Neuronal stem cell (in vitro differentiated cells): Measurements from ENCODE around the gene C22orf23.

Experiments used
- DNase-seq: peaks from one replicate; pipeline ENCODE4 v3.0.0-alpha.2; 2013; ENCODE audit warnings: low spot score
- H2AFZ ChIP-seq: one replicate; pipeline ENCODE4 v1.6.1; 2013; ENCODE audit warnings: mild to moderate bottlenecking, low read length, inconsistent platforms
- H2AK5ac ChIP-seq: 2 replicates; pipeline ENCODE4 v1.6.1; 2013; ENCODE audit warnings: low read depth, mild to moderate bottlenecking, inconsistent platforms, low read length, moderate library complexity, mixed read lengths
- H2BK120ac ChIP-seq: 2 replicates; pipeline ENCODE4 v1.6.1; 2013; ENCODE audit warnings: low read depth, mild to moderate bottlenecking, inconsistent platforms, low read length, moderate library complexity, mixed read lengths
- H2BK12ac ChIP-seq: one replicate; pipeline ENCODE4 v1.6.1; 2013; ENCODE audit warnings: low read length, inconsistent platforms
- H2BK15ac ChIP-seq: 2 replicates; pipeline ENCODE4 v1.6.1; 2013; ENCODE audit warnings: mild to moderate bottlenecking, low read length, inconsistent platforms, mixed read lengths
- H2BK5ac ChIP-seq: one replicate; pipeline ENCODE4 v1.6.1; 2013; ENCODE audit warnings: inconsistent platforms, mild to moderate bottlenecking, low read length, moderate library complexity
- H3K14ac ChIP-seq: one replicate; pipeline ENCODE4 v1.6.1; 2013; ENCODE audit warnings: low read length, inconsistent platforms
- H3K18ac ChIP-seq: 2 replicates; pipeline ENCODE4 v1.6.1; 2013; ENCODE audit warnings: low read length, inconsistent platforms
- H3K23ac ChIP-seq: 2 replicates; pipeline ENCODE4 v1.6.1; 2013; ENCODE audit warnings: low read depth, mild to moderate bottlenecking, mixed read lengths, low read length, inconsistent platforms; ENCODE audit not compliant: poor library complexity
- H3K27ac ChIP-seq: replicated peaks from 3 replicates; pipeline ENCODE4 v1.5.1; 2013; ENCODE audit warnings: low read length, inconsistent platforms
- H3K27me3 ChIP-seq, 3 experiments: 2 replicates each; pipeline ENCODE4 v1.6.1; 2013; ENCODE audit warnings: low read length in 3 of 3, mild to moderate bottlenecking in 2 of 3, inconsistent platforms in 1 of 3, low read depth in 1 of 3, mixed read lengths in 1 of 3, moderate library complexity in 1 of 3; ENCODE audit not compliant: control insufficient read depth in 3 of 3, insufficient read depth in 3 of 3
- H3K36me3 ChIP-seq, 2 donors: replicated peaks in 1 of 2; 2 replicates each; pipeline ENCODE4 v1.6.1; 2013; ENCODE audit warnings: low read length in 2 of 2; ENCODE audit not compliant: control insufficient read depth in 2 of 2, insufficient read depth in 2 of 2
- H3K4ac ChIP-seq: 2 replicates; pipeline ENCODE4 v1.6.1; 2013; ENCODE audit warnings: inconsistent platforms, mild to moderate bottlenecking, low read length, moderate library complexity
- H3K4me1 ChIP-seq, 2 donors: 1 replicate in 1 of 2; 2 replicates in 1 of 2; pipeline ENCODE4 v1.6.1; 2013; ENCODE audit warnings: low read length in 2 of 2, low read depth in 1 of 2; ENCODE audit not compliant: control insufficient read depth in 2 of 2, insufficient read depth in 1 of 2
- H3K4me2 ChIP-seq: one replicate; pipeline ENCODE4 v1.6.1; 2013; ENCODE audit warnings: mild to moderate bottlenecking, low read length, inconsistent platforms; ENCODE audit not compliant: insufficient read depth, poor library complexity, severe bottlenecking
- H3K4me3 ChIP-seq, 2 donors: 2 replicates each; pipeline ENCODE4 v1.5.1; 2013; ENCODE audit warnings: low read length in 2 of 2, mild to moderate bottlenecking in 2 of 2, inconsistent platforms in 1 of 2, moderate library complexity in 1 of 2
- H3K79me1 ChIP-seq: one replicate; pipeline ENCODE4 v1.6.1; 2013; ENCODE audit warnings: low read depth, mild to moderate bottlenecking, inconsistent platforms, low read length, moderate library complexity
- H3K9ac ChIP-seq: one replicate; pipeline ENCODE4 v1.6.1; 2013; ENCODE audit warnings: mild to moderate bottlenecking, low read depth, low read length, inconsistent platforms; ENCODE audit not compliant: poor library complexity
- H3K9me3 ChIP-seq, 2 donors: replicated peaks in 1 of 2; 2 replicates each; pipeline versions ENCODE3 to v1.6.1; 2013; ENCODE audit warnings: low read length in 2 of 2, mild to moderate bottlenecking in 2 of 2, inconsistent platforms in 1 of 2, low read depth in 1 of 2, mixed read lengths in 1 of 2, moderate library complexity in 1 of 2; ENCODE audit not compliant: control insufficient read depth in 2 of 2, insufficient read depth in 1 of 2
- H4K8ac ChIP-seq: one replicate; pipeline ENCODE4 v1.6.1; 2013; ENCODE audit warnings: low read depth, mild to moderate bottlenecking, inconsistent platforms, low read length, moderate library complexity
- H4K91ac ChIP-seq: one replicate; pipeline ENCODE4 v1.6.1; 2013; ENCODE audit warnings: low read length, low read depth, mild to moderate bottlenecking, inconsistent platforms; ENCODE audit not compliant: poor library complexity
- WGBS, 2 donors: extraction: QIAGEN DNeasy Blood & Tissue Kit; methylation state at CpG; one replicate each; pipeline ENCODE4 v1.1.7; 2013; ENCODE audit warnings: missing lambda C conversion rate in 2 of 2, mixed read lengths in 1 of 2; ENCODE audit not compliant: insufficient read length in 2 of 2, insufficient replicate concordance in 1 of 2; ENCODE audit errors: extremely low coverage in 2 of 2; 5-methylcytosine and 5-hydroxymethylcytosine counted together

The C22orf23 gene

GRCh38 chr22:37975153-37975552 lies 21.8 kb upstream of the C22orf23 start:
- no peak overlapping the region for H2BK5ac ChIP-seq
- peaks cover 3% of the 10 kb centered on the region for H3K79me1 ChIP-seq
- H2AFZ ChIP-seq, result no peak overlapping the region
- no peaks in the 10 kb centered on the region for H3K27me3 ChIP-seq
- H3K4me1 ChIP-seq, result peaks cover 5 to 18% of the 10 kb centered on the region in 2 donors
- H3K27ac ChIP-seq, result no peak overlapping the region
- H3K9ac ChIP-seq, result no peak overlapping the region
- H3K23ac ChIP-seq, result no peak overlapping the region
- H3K4ac ChIP-seq, result no peak overlapping the region
- H4K91ac ChIP-seq, result no peak overlapping the region
- no peak overlapping the region for H3K14ac ChIP-seq
- peaks cover 0 to 9% of the 10 kb centered on the region in 2 donors for H3K36me3 ChIP-seq
- H3K18ac ChIP-seq, result no peak overlapping the region
- WGBS, 2 donors, result no CpG with 5 or more reads among the region's 2 CpGs
- H2BK120ac ChIP-seq, result no peak overlapping the region
- no peak overlapping the region for H3K4me2 ChIP-seq
- H3K9me3 ChIP-seq, result no peaks in the 10 kb centered on the region
- H2AK5ac ChIP-seq, result no peak overlapping the region
- no peak overlapping the region for H3K4me3 ChIP-seq
- no peak for DNase-seq
- no peak overlapping the region for H2BK15ac ChIP-seq
- H2BK12ac ChIP-seq, result no peak overlapping the region
- no peak overlapping the region for H4K8ac ChIP-seq

DNA sequence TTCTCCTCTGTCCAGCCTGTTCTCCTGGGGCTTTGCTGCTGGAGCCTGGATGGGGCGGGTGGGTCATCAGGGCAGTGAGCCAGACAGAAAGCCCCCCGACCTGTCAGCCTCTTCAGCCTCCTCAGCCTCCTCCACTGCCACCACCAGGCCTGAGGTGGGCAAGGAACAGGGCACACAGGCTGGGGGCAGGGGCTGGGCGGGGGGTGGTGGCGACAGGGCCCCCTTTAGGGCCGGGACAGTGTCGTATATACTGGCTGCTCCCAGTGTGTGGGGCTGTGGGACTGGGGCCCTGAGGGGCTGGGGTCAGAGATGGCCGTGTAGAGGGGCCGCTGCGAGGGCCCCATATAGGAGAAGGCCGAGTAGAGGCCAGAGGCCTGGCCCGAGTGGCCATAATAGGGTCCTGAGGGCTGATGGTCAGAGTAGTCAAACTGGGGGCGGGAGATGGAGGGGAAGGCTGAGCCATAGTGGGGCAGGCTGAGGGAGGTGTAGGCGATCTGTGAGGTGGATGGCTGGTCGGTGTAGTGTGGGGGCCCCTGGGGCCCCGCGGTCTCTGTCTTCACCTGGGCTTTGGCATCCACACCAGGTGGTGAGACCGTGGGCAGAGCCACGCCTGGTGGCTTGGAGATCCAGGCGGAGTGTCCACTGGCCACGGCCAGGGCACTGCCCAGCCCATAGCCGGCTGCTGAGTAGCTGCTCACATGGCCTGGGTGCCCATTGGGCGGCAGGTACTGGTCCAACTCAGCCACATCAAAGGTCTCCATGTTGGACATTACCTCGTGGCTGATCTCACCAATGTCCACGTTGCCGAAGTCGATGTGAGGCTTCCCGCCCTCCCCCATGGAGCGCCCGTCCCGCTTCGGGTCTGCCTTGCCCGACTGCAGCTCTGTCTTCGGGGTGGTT lies 20.1 kb upstream of the C22orf23 start:
- no peak overlapping the region for H3K4me2 ChIP-seq
- H3K14ac ChIP-seq, result no peak overlapping the region
- no peak overlapping the region for H2BK12ac ChIP-seq
- H4K8ac ChIP-seq, result no peak overlapping the region
- H3K9me3 ChIP-seq, result no peaks in the 10 kb centered on the region
- peak overlapping the region; percentile 72 for H3K18ac ChIP-seq
- DNase-seq, result no peak
- peaks cover 5% of the 10 kb centered on the region for H3K79me1 ChIP-seq
- peaks cover 5 to 11% of the 10 kb centered on the region in 2 donors for H3K4me1 ChIP-seq
- no peak overlapping the region for H2AFZ ChIP-seq
- H3K27me3 ChIP-seq, result no peaks in the 10 kb centered on the region
- no peak overlapping the region for H2BK120ac ChIP-seq
- peak overlapping the region; percentile 80 for H2AK5ac ChIP-seq
- H3K4me3 ChIP-seq, result no peak overlapping the region
- WGBS, 2 donors, result no CpG with 5 or more reads among the region's 33 CpGs
- H2BK5ac ChIP-seq, result no peak overlapping the region
- H4K91ac ChIP-seq, result no peak overlapping the region
- H3K4ac ChIP-seq, result no peak overlapping the region
- no peak overlapping the region for H3K9ac ChIP-seq
- H2BK15ac ChIP-seq, result no peak overlapping the region
- peaks cover 0 to 22% of the 10 kb centered on the region in 2 donors for H3K36me3 ChIP-seq
- no peak overlapping the region for H3K23ac ChIP-seq
- no peak overlapping the region for H3K27ac ChIP-seq

DNA sequence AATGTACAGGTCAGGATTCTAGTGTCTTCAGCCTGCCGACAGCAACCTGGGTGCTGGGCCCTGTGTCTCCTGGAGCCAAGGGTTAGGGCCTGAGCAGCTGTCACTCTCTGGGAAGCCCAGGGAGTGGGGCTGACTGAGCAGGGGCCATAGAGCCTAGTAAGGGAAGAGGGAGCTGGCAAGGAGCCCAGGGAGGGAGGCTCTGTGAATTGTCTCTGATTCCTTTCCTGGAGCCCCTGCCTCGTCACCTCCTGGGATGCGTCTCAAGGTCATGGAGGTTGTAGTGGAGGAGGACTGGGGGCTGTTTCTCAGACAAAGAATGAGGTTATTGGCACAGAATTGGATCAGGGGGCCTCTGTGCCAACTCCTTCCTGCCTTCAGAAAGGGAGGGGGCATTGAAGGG lies 19.1 kb upstream of the C22orf23 start:
- H4K8ac ChIP-seq, result no peak overlapping the region
- no peak overlapping the region for H3K14ac ChIP-seq
- H3K27ac ChIP-seq, result no peak overlapping the region
- H3K4ac ChIP-seq, result no peak overlapping the region
- H3K23ac ChIP-seq, result no peak overlapping the region
- peak overlapping the region; percentile 1 for H3K18ac ChIP-seq
- H3K9ac ChIP-seq, result no peak overlapping the region
- no peak overlapping the region for H3K4me2 ChIP-seq
- WGBS, 2 donors, result no CpG with 5 or more reads among the region's 3 CpGs
- peaks cover 6% of the 10 kb centered on the region for H3K79me1 ChIP-seq
- H2BK120ac ChIP-seq, result no peak overlapping the region
- no peaks in the 10 kb centered on the region for H3K27me3 ChIP-seq
- no peak overlapping the region for H2AFZ ChIP-seq
- H3K4me3 ChIP-seq, result no peak overlapping the region
- peaks cover 9 to 21% of the 10 kb centered on the region in 2 donors for H3K4me1 ChIP-seq
- no peak overlapping the region for H2BK15ac ChIP-seq
- no peak overlapping the region for H2BK5ac ChIP-seq
- H3K9me3 ChIP-seq, result no peaks in the 10 kb centered on the region
- no peak for DNase-seq
- no peak overlapping the region for H4K91ac ChIP-seq
- no peak overlapping the region for H2BK12ac ChIP-seq
- H2AK5ac ChIP-seq, result peak overlapping the region; percentile 22
- peaks cover 0 to 32% of the 10 kb centered on the region in 2 donors for H3K36me3 ChIP-seq
